Panc1 (cell line): ENCODE measurements around the gene NCOA6. TPM values are rescaled to one million over a fixed set of nuclear protein-coding genes. Genes with fewer than 3 reads are reported as not detected.
A peak's percentile ranks its signal among the peaks of the same experiment; 100 is the strongest.

Experiments
- ATAC-seq: fragments of 200-7000 bp; cut with Tn5 transposase; 2 replicates; pipeline ENCODE4 v1.9.1; 2020; ENCODE audit warnings: mild to moderate bottlenecking, moderate library complexity
- BruUV-seq: library from RNA; stranded (reverse); fragments of 400-500 nt; replicated peaks from 2 replicates; lab custom pipeline; 2021; lab: Mats Ljungman, UMichigan
- CTCF ChIA-PET: fragments of 300-600 bp; sonication (Branson Sonifier 250); formaldehyde crosslinking; loops from one replicate; lab custom pipeline; 2022; ENCODE audit warnings: antibody characterized with exemption; lab: Charles Lee
- POLR2A ChIA-PET: fragments of 300-600 bp; sonication (Branson Sonifier 250); formaldehyde crosslinking; loops from one replicate; lab custom pipeline; 2022; ENCODE audit warnings: antibody characterized with exemption; lab: Charles Lee
- DNase-seq: peaks from one replicate; pipeline ENCODE4 v3.0.0-alpha.2; 2010; ENCODE audit warnings: low read depth, low spot score
- H3K27ac ChIP-seq: 2 replicates; pipeline ENCODE4 v1.5.1; 2011; ENCODE audit warnings: mild to moderate bottlenecking, low read length, inconsistent platforms
- H3K27me3 ChIP-seq: fragments of 200-500 bp; sonication (Bioruptor generic); 2 replicates; pipeline ENCODE4 v1.6.0; 2014; ENCODE audit warnings: low read length, inconsistent platforms; ENCODE audit not compliant: control insufficient read depth, insufficient read depth
- H3K36me3 ChIP-seq: fragments of 200-500 bp; sonication (Bioruptor generic); 2 replicates; pipeline ENCODE4 v1.5.1; 2014; ENCODE audit warnings: inconsistent platforms, mild to moderate bottlenecking, low read length, moderate library complexity; ENCODE audit not compliant: control insufficient read depth, insufficient read depth
- H3K4me1 ChIP-seq: 2 replicates; pipeline ENCODE4 v1.5.1; 2011; ENCODE audit warnings: inconsistent platforms, mild to moderate bottlenecking, low read length, moderate library complexity; ENCODE audit not compliant: control insufficient read depth, insufficient read depth
- H3K4me3 ChIP-seq, 2 experiments: 2 replicates each; pipeline ENCODE4 v1.5.1; 2011 to 2012; ENCODE audit warnings: low read depth in 2 of 2, low read length in 2 of 2, mild to moderate bottlenecking in 2 of 2, inconsistent platforms in 1 of 2, moderate library complexity in 1 of 2
- H3K9me3 ChIP-seq: fragments of 200-500 bp; sonication (Bioruptor generic); 2 replicates; pipeline ENCODE4 v1.5.1; 2014; ENCODE audit warnings: low read depth, mild to moderate bottlenecking, inconsistent platforms, low read length, moderate library complexity; ENCODE audit not compliant: control insufficient read depth, insufficient read depth
- POLR2AphosphoS5 ChIP-seq: IDR thresholded peaks from 2 replicates; pipeline ENCODE4 v1.6.1; 2012; ENCODE audit warnings: mild to moderate bottlenecking, low read depth, low read length, moderate library complexity
- SIN3A ChIP-seq: IDR thresholded peaks from 2 replicates; pipeline ENCODE4 v1.6.1; 2012; ENCODE audit warnings: low read depth, mild to moderate bottlenecking, low read length, moderate library complexity, borderline replicate concordance; ENCODE audit not compliant: insufficient read depth
- TCF7L2 ChIP-seq: IDR thresholded peaks from 2 replicates; pipeline ENCODE4 v1.6.1; 2011; ENCODE audit warnings: mild to moderate bottlenecking, low read depth, low read length, inconsistent platforms
- in situ Hi-C: cut with HindIII; loops from 2 replicates; pipeline ENCODE4 v1.10.0; 2016; ENCODE audit warnings: low sequenced_read_pairs, low pct_unique_long_range_greater_than_20kb
- intact Hi-C: fragments of 100-400 bp; cut with micrococcal nuclease; formaldehyde crosslinking; loops from one replicate; pipeline ENCODE4 v1.10.0; 2022; ENCODE audit not compliant: unreplicated experiment
- total RNA-seq: library from RNA; stranded (reverse); gene quantifications from one replicate; pipeline ENCODE4 v1.2.1, GENCODE V29; 2021; ENCODE audit not compliant: unreplicated experiment
- TF ChIP-seq, protein P1 (sequence below): fragments of 450-650 bp; IDR thresholded peaks from 2 replicates; pipeline ENCODE4 v1.5.1; 2017; ENCODE audit warnings: mild to moderate bottlenecking
- TF ChIP-seq, protein P2 (sequence below), 2 experiments: IDR thresholded peaks; 2 replicates each; pipeline ENCODE4 v1.6.1; 2011 to 2012; ENCODE audit warnings: low read depth in 2 of 2, control low read depth in 1 of 2, low read length in 1 of 2, mild to moderate bottlenecking in 1 of 2, moderate library complexity in 1 of 2; ENCODE audit not compliant: insufficient read depth in 1 of 2

NCOA6 gene
- total RNA-seq, 1 experiment from 2014 or later: 28.9 TPM

DNA sequence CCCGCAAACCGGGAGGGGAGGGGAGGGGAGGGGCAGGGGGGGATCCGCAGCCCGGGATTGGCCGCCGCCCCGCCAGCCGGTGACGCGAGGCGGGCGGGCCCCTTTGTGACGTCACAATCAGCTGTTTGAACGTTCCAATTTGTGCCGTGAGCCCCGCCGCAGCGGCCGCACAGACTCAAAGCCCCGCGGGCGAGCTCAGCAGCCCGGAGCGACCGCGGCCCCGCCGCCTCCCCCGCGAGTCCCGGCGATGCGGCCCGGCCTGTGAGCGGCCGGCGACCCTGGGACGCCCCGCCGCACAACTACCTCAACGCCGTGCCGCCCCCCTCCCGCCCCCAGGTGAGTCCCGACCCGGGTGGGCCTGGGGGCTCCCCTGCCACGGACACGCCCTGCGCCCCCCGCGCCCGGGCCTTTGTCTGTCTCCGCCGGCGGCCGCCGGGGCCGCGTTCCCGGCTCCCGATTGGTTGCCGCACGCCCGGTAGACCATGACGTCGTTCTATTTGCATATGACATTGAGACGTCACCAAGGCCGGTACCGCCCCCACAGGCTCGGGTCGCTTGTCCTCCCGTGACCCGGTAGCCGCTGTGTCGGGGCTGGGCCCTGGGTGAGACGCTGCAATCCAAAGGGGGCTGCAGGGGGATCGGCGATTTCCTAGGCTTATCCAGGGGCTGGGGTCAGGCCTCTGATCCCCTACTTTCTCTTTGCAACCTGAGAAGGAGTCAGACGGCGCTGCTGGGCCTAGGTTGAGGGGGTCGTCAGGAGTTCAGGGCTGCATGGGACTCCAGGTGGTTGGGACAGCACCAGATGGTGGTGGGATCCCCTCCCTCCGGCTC is 121.1 kb downstream of the NCOA6 start, which contains the start of gene TP53INP2:
Gene TP53INP2 (plus strand): TSS at position 168 of the 831 bp plus-strand sequence. CDS start 4,396 bp downstream, outside the sequence.
- in situ Hi-C loops: no loop called here
- DNase-seq: no peak

DNA sequence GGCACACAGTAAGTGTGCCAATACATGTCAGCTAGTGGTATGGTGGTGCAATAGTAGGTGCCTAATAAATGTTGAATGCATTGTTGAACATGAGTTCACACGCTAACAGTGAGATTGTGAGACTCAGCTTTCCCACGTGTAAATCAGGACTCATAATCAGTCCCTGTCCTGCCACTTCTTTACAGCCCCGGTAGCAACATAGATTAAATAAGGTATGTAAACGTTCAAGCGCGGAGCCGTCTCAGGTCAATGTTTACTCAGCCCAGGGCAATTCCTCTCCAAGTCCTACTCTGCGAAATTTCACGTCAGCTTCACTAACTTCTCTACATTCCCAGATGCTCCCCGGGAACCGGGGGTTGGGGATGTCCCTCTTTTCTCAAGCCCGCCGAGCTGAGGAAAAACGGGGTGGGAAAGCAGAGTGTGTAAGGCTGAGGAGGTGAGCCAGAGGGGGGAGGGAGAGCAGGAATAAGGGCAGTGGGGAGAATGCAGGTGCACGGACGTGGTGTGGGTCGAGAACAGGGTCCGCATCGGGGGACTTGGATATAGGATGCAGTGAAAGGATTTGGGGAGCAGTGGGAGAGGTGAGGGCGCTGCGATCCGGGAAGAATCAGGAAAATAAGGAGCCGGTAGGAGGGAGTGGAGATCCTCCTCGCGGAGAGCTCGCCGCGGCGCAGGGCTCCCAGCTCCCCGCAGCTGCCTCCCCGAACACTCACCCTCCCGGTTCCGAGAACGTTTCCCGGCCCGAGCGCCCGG is 121.9 kb downstream of the NCOA6 start:
- BruUV-seq: TSS peak; percentile 94
- Histone ChIP-seq H3K9me3 (no peaks in the 10 kb centered on the region), H3K27ac (peak overlapping the region; percentile 51), H3K4me1 (peaks cover 8% of the 10 kb centered on the region), H3K36me3 (no peaks in the 10 kb centered on the region), H3K4me3 (peak overlapping the region; percentile 64 to 87), H3K27me3 (no peaks in the 10 kb centered on the region)
- intact Hi-C loops: loop anchor here (10.0 kb wide), 1 partner anchor 139 kb away; no protein-coding TSS in a partner anchor
- DNase-seq: no peak
- TF ChIP-seq SIN3A (no peak), POLR2AphosphoS5 (no peak), TCF7L2 (no peak)
- TF ChIP-seq, protein P1, sequence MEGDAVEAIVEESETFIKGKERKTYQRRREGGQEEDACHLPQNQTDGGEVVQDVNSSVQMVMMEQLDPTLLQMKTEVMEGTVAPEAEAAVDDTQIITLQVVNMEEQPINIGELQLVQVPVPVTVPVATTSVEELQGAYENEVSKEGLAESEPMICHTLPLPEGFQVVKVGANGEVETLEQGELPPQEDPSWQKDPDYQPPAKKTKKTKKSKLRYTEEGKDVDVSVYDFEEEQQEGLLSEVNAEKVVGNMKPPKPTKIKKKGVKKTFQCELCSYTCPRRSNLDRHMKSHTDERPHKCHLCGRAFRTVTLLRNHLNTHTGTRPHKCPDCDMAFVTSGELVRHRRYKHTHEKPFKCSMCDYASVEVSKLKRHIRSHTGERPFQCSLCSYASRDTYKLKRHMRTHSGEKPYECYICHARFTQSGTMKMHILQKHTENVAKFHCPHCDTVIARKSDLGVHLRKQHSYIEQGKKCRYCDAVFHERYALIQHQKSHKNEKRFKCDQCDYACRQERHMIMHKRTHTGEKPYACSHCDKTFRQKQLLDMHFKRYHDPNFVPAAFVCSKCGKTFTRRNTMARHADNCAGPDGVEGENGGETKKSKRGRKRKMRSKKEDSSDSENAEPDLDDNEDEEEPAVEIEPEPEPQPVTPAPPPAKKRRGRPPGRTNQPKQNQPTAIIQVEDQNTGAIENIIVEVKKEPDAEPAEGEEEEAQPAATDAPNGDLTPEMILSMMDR: no peak
- TF ChIP-seq, protein P2, sequence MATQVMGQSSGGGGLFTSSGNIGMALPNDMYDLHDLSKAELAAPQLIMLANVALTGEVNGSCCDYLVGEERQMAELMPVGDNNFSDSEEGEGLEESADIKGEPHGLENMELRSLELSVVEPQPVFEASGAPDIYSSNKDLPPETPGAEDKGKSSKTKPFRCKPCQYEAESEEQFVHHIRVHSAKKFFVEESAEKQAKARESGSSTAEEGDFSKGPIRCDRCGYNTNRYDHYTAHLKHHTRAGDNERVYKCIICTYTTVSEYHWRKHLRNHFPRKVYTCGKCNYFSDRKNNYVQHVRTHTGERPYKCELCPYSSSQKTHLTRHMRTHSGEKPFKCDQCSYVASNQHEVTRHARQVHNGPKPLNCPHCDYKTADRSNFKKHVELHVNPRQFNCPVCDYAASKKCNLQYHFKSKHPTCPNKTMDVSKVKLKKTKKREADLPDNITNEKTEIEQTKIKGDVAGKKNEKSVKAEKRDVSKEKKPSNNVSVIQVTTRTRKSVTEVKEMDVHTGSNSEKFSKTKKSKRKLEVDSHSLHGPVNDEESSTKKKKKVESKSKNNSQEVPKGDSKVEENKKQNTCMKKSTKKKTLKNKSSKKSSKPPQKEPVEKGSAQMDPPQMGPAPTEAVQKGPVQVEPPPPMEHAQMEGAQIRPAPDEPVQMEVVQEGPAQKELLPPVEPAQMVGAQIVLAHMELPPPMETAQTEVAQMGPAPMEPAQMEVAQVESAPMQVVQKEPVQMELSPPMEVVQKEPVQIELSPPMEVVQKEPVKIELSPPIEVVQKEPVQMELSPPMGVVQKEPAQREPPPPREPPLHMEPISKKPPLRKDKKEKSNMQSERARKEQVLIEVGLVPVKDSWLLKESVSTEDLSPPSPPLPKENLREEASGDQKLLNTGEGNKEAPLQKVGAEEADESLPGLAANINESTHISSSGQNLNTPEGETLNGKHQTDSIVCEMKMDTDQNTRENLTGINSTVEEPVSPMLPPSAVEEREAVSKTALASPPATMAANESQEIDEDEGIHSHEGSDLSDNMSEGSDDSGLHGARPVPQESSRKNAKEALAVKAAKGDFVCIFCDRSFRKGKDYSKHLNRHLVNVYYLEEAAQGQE (IDR thresholded peaks at IDR 0.05; ENCODE audit: insufficient read depth in 1 of 2, low read depth in 2 of 2, low read length in 1 of 2): no peak
- ATAC-seq: peak; percentile 18; the same call in 1 of the 2 replicates
- ChIA-PET POLR2A (interaction anchor here (0.6 to 0.7 kb wide), 2 partner anchors 51 to 245 kb away, joined by 3 read pairs; no protein-coding TSS in a partner anchor), CTCF (interaction anchor here (0.5 kb wide), 1 partner anchor 177 kb away, joined by 4 read pairs; no protein-coding TSS in a partner anchor)
- in situ Hi-C loops: no loop called here

More for the DNA sequence above, 121.1 kb downstream of the NCOA6 start, which contains the start of gene TP53INP2:
- CTCF ChIA-PET: no interaction called here
- ATAC-seq: peak; percentile 79
- TF ChIP-seq, protein P2 (IDR thresholded peaks at IDR 0.05; ENCODE audit: insufficient read depth in 1 of 2, low read depth in 2 of 2, low read length in 1 of 2): no peak
- TF ChIP-seq, protein P1: no peak
- TF ChIP-seq POLR2AphosphoS5 (no peak), SIN3A (peak; percentile 89; the same call in 1 of the 2 replicates), TCF7L2 (peak; percentile 72)
- H3K27me3 ChIP-seq: no peaks in the 10 kb centered on the region
- BruUV-seq: no TSS peak
- peaks cover 8% of the 10 kb centered on the region for H3K4me1 ChIP-seq
- H3K36me3 ChIP-seq: no peaks in the 10 kb centered on the region; the same call in 1 of the 2 replicates
- POLR2A ChIA-PET: interaction anchor here (0.6 to 0.7 kb wide), 2 partner anchors 50 to 245 kb away, joined by 3 read pairs; no protein-coding TSS in a partner anchor
- H3K4me3 ChIP-seq: peak within 1 kb of the TSS; percentile 64 to 87
- H3K27ac ChIP-seq: peak within 1 kb of the TSS; percentile 78
- H3K9me3 ChIP-seq: no peaks in the 10 kb centered on the region
- intact Hi-C loops: loop anchor here (10.0 kb wide), 1 partner anchor 140 kb away; no protein-coding TSS in a partner anchor
